Adrenal gland (tissue), 5 donors: ENCODE results near the gene SCGB1C1.

ENCODE experiments used
- CTCF ChIP-seq, 6 experiments: fragments of 450-650 bp in 4 of 6; fragments of 200-600 bp in 2 of 6; sonication (generic) in 1 of 6; IDR thresholded peaks; 1 replicate in 5 of 6; 2 replicates in 1 of 6; pipeline versions ENCODE4 v1.5.1 to v1.8.0; 2016 to 2021; ENCODE audit warnings: antibody characterized with exemption in 6 of 6, mild to moderate bottlenecking in 2 of 6, moderate library complexity in 1 of 6
- POLR2A ChIP-seq, 2 donors: fragments of 450-650 bp; IDR thresholded peaks; one replicate each; pipeline ENCODE4 v1.6.1; 2017; ENCODE audit warnings: antibody characterized with exemption in 2 of 2, mild to moderate bottlenecking in 2 of 2, moderate library complexity in 1 of 2
- donor health status: DM: no; HTN: no; CAD: no.

GRCh38 chr11:201966-202365, 9.1 kb downstream of the SCGB1C1 start:
- TF ChIP-seq POLR2A (IDR thresholded peaks at IDR 0.05) (no peak), CTCF (IDR thresholded peaks at IDR 0.05) (no peak)
